Neuron (in vitro differentiated cells): ENCODE data around the gene ASPG.

Source experiments
- H2AFZ ChIP-seq: one replicate; pipeline ENCODE4 v1.6.1; 2013; ENCODE audit warnings: low read depth, mild to moderate bottlenecking, inconsistent platforms, low read length, moderate library complexity
- H3K27me3 ChIP-seq: one replicate; pipeline ENCODE4 v1.6.1; 2013; ENCODE audit warnings: low read length; ENCODE audit not compliant: insufficient read depth
- H3K36me3 ChIP-seq: one replicate; pipeline ENCODE4 v1.6.1; 2013; ENCODE audit warnings: low read length; ENCODE audit not compliant: insufficient read depth
- H3K4me1 ChIP-seq: one replicate; pipeline ENCODE4 v1.6.1; 2013; ENCODE audit warnings: low read length; ENCODE audit not compliant: insufficient read depth
- H3K4me3 ChIP-seq: 2 replicates; pipeline ENCODE4 v1.5.1; 2013; ENCODE audit warnings: mild to moderate bottlenecking, low read length, moderate library complexity
- H3K9me3 ChIP-seq: one replicate; pipeline ENCODE4 v1.6.1; 2013; ENCODE audit warnings: low read length

The ASPG gene

GRCh38 chr14:104108570-104109541, 23.4 kb downstream of the ASPG start:
- peaks cover 13% of the 10 kb centered on the region for H3K4me1 ChIP-seq
- no peaks in the 10 kb centered on the region for H3K36me3 ChIP-seq
- no peak overlapping the region for H3K4me3 ChIP-seq
- H3K9me3 ChIP-seq: no peaks in the 10 kb centered on the region
- H3K27me3 ChIP-seq: peaks cover 16% of the 10 kb centered on the region
- H2AFZ ChIP-seq: no peak overlapping the region

- no peaks in the 10 kb centered on the region for H3K9me3 ChIP-seq
- no peak overlapping the region for H3K4me3 ChIP-seq
- peaks cover 22% of the 10 kb centered on the region for H3K27me3 ChIP-seq
- H3K36me3 ChIP-seq: no peaks in the 10 kb centered on the region
- no peak overlapping the region for H2AFZ ChIP-seq
- peaks cover 13% of the 10 kb centered on the region for H3K4me1 ChIP-seq
Observed at GRCh38 chr14:104109731-104110361, 24.3 kb downstream of the ASPG start.

DNA sequence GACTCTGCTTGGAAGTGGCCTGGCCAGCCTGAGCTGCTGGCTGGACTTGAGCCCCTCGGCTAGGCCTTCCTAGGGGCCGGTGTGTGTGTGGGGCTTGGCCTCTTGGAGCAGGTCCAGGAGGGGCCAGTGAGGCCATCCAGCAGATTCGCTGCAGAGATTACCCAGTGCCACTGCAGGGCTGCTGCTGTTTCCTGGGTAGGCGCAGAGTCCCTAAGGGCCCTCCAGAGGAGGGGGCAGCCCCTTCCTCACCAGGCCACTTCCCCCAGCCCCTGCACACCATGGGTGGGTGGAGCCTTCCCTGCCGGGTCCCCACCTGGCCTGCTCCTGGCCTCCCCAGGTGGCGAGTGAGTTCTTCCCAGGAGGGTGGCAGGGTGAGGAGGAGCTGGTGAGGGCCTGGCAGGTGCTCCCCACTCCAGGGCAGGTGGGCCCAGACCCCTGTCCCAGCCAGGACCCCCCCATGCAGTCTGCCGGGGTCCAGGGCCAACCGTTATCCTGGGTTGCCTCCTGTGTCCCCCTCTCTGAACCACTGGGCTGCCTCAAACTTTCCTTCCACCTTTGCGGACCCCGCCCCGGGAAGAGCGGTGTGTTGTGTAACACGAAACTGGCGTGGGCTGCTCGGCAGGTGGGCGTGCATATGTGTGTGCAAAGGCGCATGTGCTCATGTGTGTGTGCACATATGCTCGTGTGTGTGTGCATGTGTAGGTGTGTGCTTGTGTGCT, 25.1 kb downstream of the ASPG start:
- Histone ChIP-seq H3K4me1 (peaks cover 13% of the 10 kb centered on the region), H3K36me3 (no peaks in the 10 kb centered on the region), H3K4me3 (no peak overlapping the region), H3K9me3 (no peaks in the 10 kb centered on the region), H3K27me3 (peaks cover 26% of the 10 kb centered on the region), H2AFZ (no peak overlapping the region)

DNA sequence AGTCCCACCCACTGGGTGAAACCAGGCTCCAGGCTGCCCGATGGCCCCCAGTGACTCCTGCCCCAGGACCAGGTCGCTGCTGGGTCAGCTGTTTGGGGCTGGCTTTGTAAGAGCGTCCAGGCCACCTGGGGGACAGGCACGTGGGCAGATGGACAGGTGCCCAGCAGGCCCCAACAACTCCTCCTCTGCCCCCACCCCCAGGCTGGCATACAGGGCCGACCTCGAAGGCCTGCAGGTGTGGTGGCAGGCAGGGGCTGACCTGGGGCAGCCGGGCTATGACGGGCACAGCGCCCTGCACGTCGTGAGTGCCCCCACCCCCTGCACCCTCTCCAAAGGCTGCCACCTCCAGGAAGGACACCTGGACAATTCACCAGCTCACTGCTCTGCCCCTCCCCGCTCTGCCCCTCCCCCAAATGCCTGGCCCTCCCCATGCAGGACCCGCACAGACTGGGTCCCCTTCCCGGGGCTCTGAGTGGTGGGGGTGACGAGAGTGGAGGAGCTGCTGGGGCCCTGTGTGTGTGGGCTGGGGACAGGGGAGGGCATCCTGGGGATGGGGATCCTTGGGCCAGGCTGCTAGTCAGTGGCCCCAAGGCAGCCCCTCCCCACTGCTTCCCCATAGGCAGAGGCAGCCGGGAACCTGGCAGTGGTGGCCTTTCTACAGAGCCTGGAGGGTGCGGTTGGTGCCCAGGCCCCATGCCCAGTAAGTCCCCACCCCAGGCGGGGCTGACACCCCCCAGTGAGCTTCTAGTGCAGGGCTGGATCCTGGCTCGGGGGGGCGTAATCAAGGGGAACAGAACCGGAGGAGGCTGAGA, 26.0 kb downstream of the ASPG start:
- Histone ChIP-seq H3K4me3 (no peak overlapping the region), H3K27me3 (peaks cover 35% of the 10 kb centered on the region), H3K9me3 (no peaks in the 10 kb centered on the region), H2AFZ (no peak overlapping the region), H3K36me3 (no peaks in the 10 kb centered on the region), H3K4me1 (peaks cover 13% of the 10 kb centered on the region)

DNA sequence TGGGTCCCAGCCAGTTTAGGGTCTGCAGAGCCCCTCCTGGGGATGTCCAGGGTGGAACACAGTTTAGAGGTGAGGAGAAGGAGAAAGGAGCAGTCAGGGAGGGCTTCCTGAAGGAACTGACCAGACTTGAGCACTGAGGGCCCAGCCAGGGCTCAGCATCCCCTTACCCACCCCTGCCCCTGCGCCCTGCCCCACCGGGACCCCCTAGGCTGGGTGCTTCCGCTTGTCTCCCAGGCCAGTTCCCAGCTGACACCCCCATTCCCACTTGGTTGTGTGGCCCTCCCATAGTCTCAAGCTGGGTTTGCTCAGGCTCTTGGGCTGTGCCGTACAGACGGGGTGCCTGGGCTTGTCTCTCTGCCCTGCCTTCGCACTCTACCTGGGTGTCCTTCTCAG, 26.6 kb downstream of the ASPG start:
- Histone ChIP-seq H3K9me3 (no peaks in the 10 kb centered on the region), H3K4me3 (no peak overlapping the region), H3K27me3 (peaks cover 39% of the 10 kb centered on the region), H2AFZ (no peak overlapping the region), H3K4me1 (peaks cover 13% of the 10 kb centered on the region), H3K36me3 (no peaks in the 10 kb centered on the region)

GRCh38 chr14:104112609-104113571, 27.4 kb downstream of the ASPG start:
- Histone ChIP-seq H2AFZ (no peak overlapping the region), H3K4me3 (no peak overlapping the region), H3K9me3 (no peaks in the 10 kb centered on the region), H3K27me3 (peaks cover 46% of the 10 kb centered on the region), H3K4me1 (peaks cover 13% of the 10 kb centered on the region), H3K36me3 (no peaks in the 10 kb centered on the region)

DNA sequence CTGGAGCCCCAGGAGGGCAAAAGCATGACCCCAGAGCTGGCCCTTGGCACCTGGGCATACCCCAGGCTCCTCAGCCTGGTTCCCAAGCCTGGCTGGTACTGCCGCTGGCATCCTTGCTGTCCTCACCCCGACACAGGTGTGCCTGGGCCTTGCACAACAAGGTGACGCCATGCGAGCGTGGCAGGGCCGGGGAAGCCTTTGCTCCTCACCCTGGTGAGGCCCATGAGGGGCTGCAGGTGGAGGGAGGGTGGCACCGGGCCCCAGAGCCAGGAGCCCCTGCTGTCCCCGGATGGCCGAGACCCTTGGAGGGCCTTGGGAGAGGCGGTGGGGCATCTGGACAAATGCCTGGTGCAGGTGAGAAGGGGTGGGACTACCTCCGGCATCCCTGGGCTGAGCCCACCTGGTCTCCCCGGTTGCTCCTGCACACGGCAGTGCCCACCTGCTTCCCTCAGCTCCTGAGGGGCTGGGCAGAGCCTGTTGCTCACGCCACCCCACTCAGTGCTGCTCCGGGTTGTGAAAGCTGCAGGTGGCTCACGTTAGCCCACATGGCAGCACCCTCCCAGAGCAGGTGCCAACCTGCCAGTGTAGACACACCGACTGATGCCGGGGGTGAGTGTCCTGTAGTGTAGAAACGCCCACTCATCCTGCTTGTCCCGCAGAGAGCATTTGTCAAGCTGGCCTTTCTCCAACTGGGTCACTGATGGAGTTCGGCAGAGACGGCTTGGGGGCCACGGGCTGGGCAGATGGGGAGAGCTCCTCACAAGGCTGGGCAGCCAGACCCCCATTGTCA, 28.3 kb downstream of the ASPG start:
- peaks cover 56% of the 10 kb centered on the region for H3K27me3 ChIP-seq

DNA sequence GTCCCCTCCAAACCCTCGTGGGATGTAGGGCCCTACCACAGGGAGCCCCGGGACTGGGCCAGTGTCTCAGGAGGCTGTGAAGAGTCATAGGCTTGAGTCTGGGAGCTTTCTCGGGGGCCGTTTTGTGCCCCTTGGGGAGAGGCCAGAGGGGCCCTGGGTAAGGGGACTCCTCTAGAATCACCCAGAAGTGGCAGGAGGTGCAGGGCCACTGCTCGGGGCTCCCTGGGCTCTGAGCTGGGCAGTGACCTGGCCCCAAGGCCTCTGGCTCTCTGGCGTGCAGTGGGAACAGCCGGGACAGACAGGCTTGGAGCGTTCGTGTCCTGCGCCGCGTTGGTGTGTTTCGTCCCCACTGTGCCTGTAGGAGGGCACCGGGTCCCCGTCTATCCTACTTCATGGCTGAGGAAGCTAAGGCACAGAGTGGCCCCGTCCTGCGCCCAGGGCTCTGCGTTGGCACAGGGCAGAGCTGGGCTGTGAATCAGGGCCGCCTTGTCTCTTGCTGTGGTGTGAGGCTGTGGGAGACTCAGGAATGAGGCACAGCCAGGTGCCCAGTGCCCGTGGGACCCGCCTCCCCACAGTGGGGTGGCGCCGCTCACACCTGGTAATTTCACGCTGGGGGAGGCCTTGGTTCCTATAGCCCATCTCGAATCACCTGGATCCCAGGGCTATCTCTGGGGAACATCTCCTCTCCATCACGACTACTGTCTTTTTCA, 29.1 kb downstream of the ASPG start:
- no peaks in the 10 kb centered on the region for H3K9me3 ChIP-seq
- peaks cover 63% of the 10 kb centered on the region for H3K27me3 ChIP-seq
- no peak overlapping the region for H2AFZ ChIP-seq
- no peaks in the 10 kb centered on the region for H3K4me1 ChIP-seq
- no peak overlapping the region for H3K4me3 ChIP-seq
- H3K36me3 ChIP-seq: no peaks in the 10 kb centered on the region

More for the DNA sequence above, 28.3 kb downstream of the ASPG start:
- Histone ChIP-seq H3K36me3 (no peaks in the 10 kb centered on the region), H2AFZ (no peak overlapping the region), H3K9me3 (no peaks in the 10 kb centered on the region), H3K4me1 (peaks cover 7% of the 10 kb centered on the region), H3K4me3 (no peak overlapping the region)

DNA sequence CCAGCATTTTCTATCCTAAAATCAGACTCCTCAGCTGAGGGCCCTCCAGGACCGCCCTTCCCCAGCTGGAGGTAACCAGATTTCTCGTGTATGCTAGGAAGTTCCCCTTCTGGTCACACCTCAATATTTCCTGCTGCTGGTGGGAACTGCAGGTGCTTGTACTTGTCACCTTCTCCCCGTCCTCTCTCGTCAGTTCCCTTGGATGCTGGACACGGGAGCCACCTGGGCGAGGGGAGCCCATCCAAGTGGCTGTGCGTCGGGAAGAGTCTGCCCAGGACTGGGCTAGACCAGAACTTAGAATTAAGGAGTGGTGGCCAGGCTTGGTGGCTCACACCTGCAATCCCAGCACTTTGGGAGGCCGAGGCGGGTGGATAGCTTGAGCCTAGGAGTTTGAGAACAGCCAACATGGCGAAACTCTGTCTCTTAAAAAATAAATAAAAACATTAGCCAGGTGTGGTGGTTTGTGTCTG, 29.7 kb downstream of the ASPG start:
- H3K4me1 ChIP-seq: no peaks in the 10 kb centered on the region
- no peak overlapping the region for H2AFZ ChIP-seq
- H3K9me3 ChIP-seq: no peaks in the 10 kb centered on the region
- H3K27me3 ChIP-seq: peaks cover 68% of the 10 kb centered on the region
- H3K4me3 ChIP-seq: no peak overlapping the region
- H3K36me3 ChIP-seq: no peaks in the 10 kb centered on the region

DNA sequence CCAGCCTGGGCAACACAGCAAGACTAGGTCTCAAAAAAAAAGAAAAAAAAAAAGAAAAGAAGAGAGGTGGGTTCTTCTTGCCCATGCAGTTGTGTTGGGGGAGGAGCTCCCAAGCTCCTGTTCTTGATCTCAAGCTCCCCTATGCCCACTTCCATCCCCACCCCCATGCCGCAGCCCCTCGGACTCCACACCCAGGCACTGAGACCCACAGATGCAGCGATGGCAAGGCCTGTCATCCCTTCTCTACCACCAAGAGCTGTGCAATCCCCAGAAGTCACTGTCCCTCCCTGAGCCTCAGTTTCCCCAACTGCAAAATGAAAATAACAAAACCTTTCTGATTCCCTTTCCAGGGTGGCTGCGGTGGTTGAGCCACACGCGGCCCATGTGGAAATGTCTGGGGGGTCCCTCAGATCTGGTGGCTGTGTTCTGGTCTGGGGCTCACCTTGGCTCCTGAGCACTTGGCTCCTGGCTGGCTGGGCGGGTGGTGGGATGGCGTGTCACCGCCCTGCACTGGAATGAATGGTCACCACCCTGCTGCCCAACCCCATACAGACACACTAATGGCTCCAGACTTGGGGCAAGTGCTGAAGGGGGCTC, 30.3 kb downstream of the ASPG start:
- H3K9me3 ChIP-seq: no peaks in the 10 kb centered on the region
- H3K4me3 ChIP-seq: no peak overlapping the region
- H3K27me3 ChIP-seq: peaks cover 73% of the 10 kb centered on the region
- no peak overlapping the region for H2AFZ ChIP-seq
- H3K4me1 ChIP-seq: no peaks in the 10 kb centered on the region
- no peaks in the 10 kb centered on the region for H3K36me3 ChIP-seq
